ENCODE results near the gene PKN1. TPM values are rescaled to one million over a fixed set of nuclear protein-coding genes. Genes with fewer than 3 reads are reported as not detected.
"Not testable (repeated sequence)": the region's sequence is repeated elsewhere in the genome, so short reads cannot be mapped to it uniquely, and the experiment has no call there.

Gene PKN1
- total and polyA plus RNA-seq, 4 donors: 13.7 to 41.6 (median 22.3) TPM

DNA sequence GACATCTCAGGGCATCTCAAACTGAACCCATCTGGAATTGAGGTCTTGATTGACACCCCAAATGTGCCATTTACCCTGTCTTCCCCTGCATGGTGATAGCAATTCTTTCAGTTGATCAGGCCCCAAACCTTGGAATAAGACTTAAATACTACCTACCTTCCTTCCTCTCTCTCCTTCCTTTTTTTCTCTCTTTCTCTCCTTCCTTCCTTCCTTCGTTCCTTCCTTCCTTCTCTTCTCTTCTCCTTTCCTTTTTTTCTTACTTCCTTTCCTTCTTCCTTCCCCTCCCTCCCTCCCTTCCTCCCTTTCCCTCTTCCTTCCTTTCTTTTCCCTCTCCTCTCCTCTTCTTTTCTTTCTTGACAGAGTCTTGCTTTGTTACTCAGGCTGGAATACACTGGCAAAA, 70.2 kb downstream of the PKN1 start:
- no peaks in the 10 kb centered on the region for H3K27me3 ChIP-seq (ENCODE audit: control insufficient read depth in 4 of 4, insufficient read depth in 4 of 4, low read length in 3 of 4)
- no peak for DNase-seq (ENCODE audit: low spot score)
- no peak overlapping the region for H3K9ac ChIP-seq (ENCODE audit: low read depth in 1 of 2, low read length in 2 of 2)
- no peak overlapping the region for H3K27ac ChIP-seq (ENCODE audit: low read depth in 1 of 2, low read length in 2 of 2)
- H3K4me3 ChIP-seq (ENCODE audit: low read depth in 1 of 3, low read length in 3 of 3): no peak overlapping the region
- TF ChIP-seq FOXA1 (IDR thresholded peaks at IDR 0.05) (no peak), YY1 (IDR thresholded peaks at IDR 0.05) (no peak), RXRA (IDR thresholded peaks at IDR 0.05) (no peak), TAF1 (conservative IDR thresholded peaks at IDR 0.05) (no peak), GABPA (IDR thresholded peaks at IDR 0.05 in 1 of 2, conservative IDR thresholded peaks at IDR 0.05 in 1 of 2) (no peak), ZBTB33 (IDR thresholded peaks at IDR 0.05) (no peak), FOXA2 (IDR thresholded peaks at IDR 0.05) (no peak), NR2F2 (IDR thresholded peaks at IDR 0.05) (no peak), JUND (IDR thresholded peaks at IDR 0.05) (no peak)
- TF ChIP-seq, protein P1, sequence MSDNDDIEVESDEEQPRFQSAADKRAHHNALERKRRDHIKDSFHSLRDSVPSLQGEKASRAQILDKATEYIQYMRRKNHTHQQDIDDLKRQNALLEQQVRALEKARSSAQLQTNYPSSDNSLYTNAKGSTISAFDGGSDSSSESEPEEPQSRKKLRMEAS (IDR thresholded peaks at IDR 0.05): no peak
- TF ChIP-seq, protein P2, sequence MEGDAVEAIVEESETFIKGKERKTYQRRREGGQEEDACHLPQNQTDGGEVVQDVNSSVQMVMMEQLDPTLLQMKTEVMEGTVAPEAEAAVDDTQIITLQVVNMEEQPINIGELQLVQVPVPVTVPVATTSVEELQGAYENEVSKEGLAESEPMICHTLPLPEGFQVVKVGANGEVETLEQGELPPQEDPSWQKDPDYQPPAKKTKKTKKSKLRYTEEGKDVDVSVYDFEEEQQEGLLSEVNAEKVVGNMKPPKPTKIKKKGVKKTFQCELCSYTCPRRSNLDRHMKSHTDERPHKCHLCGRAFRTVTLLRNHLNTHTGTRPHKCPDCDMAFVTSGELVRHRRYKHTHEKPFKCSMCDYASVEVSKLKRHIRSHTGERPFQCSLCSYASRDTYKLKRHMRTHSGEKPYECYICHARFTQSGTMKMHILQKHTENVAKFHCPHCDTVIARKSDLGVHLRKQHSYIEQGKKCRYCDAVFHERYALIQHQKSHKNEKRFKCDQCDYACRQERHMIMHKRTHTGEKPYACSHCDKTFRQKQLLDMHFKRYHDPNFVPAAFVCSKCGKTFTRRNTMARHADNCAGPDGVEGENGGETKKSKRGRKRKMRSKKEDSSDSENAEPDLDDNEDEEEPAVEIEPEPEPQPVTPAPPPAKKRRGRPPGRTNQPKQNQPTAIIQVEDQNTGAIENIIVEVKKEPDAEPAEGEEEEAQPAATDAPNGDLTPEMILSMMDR (IDR thresholded peaks at IDR 0.05; ENCODE audit: low read depth, low read length, missing input control): no peak
- TF ChIP-seq, protein P3, sequence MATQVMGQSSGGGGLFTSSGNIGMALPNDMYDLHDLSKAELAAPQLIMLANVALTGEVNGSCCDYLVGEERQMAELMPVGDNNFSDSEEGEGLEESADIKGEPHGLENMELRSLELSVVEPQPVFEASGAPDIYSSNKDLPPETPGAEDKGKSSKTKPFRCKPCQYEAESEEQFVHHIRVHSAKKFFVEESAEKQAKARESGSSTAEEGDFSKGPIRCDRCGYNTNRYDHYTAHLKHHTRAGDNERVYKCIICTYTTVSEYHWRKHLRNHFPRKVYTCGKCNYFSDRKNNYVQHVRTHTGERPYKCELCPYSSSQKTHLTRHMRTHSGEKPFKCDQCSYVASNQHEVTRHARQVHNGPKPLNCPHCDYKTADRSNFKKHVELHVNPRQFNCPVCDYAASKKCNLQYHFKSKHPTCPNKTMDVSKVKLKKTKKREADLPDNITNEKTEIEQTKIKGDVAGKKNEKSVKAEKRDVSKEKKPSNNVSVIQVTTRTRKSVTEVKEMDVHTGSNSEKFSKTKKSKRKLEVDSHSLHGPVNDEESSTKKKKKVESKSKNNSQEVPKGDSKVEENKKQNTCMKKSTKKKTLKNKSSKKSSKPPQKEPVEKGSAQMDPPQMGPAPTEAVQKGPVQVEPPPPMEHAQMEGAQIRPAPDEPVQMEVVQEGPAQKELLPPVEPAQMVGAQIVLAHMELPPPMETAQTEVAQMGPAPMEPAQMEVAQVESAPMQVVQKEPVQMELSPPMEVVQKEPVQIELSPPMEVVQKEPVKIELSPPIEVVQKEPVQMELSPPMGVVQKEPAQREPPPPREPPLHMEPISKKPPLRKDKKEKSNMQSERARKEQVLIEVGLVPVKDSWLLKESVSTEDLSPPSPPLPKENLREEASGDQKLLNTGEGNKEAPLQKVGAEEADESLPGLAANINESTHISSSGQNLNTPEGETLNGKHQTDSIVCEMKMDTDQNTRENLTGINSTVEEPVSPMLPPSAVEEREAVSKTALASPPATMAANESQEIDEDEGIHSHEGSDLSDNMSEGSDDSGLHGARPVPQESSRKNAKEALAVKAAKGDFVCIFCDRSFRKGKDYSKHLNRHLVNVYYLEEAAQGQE (IDR thresholded peaks at IDR 0.05): no peak
- no peaks in the 10 kb centered on the region for H3K9me3 ChIP-seq (ENCODE audit: control insufficient read depth in 4 of 4, low read length in 3 of 4)
- peaks cover 0 to 13% (median 12%) of the 10 kb centered on the region in 4 donors for H3K4me1 ChIP-seq (ENCODE audit: control insufficient read depth in 4 of 4, insufficient read depth in 4 of 4, low read length in 3 of 4)
- WGBS: 69% methylated on average over 1 of the region's 1 CpG
- H3K36me3 ChIP-seq (ENCODE audit: control insufficient read depth in 4 of 4, insufficient read depth in 3 of 4, low read depth in 1 of 4, low read length in 3 of 4): no peaks in the 10 kb centered on the region

- H3K27me3 ChIP-seq (ENCODE audit: control insufficient read depth in 4 of 4, insufficient read depth in 4 of 4, low read length in 3 of 4); DNase-seq (ENCODE audit: low spot score); H3K9ac ChIP-seq (ENCODE audit: low read depth in 1 of 2, low read length in 2 of 2); H3K4me3 ChIP-seq (ENCODE audit: low read depth in 1 of 3, low read length in 3 of 3); H3K27ac ChIP-seq (ENCODE audit: low read depth in 1 of 2, low read length in 2 of 2); H3K36me3 ChIP-seq (ENCODE audit: control insufficient read depth in 4 of 4, insufficient read depth in 3 of 4, low read depth in 1 of 4, low read length in 3 of 4); H3K9me3 ChIP-seq (ENCODE audit: control insufficient read depth in 4 of 4, low read length in 3 of 4): not testable (repeated sequence)
- 93% methylated on average over 8 of the region's 8 CpGs for WGBS
- peaks cover 0 to 13% (median 12%) of the 10 kb centered on the region in 4 donors for H3K4me1 ChIP-seq (ENCODE audit: control insufficient read depth in 4 of 4, insufficient read depth in 4 of 4, low read length in 3 of 4)
Observed at GRCh38 chr19:14504575-14504974, 71.5 kb downstream of the PKN1 start.

All from liver (tissue), 9 donors.